ENCODE results near the gene AAK1. TPM values are rescaled to one million over a fixed set of nuclear protein-coding genes. Genes with fewer than 3 reads are reported as not detected.

Gene AAK1
- total RNA-seq, 1 experiment from 2014 or later, result 20.6 TPM

GRCh38 chr2:69501301-69501700, 142.2 kb downstream of the AAK1 start:
- in situ Hi-C loops (cut with HindIII; ENCODE audit: low pct_unique_long_range_greater_than_20kb, low sequenced_read_pairs), result no loop called here
- no peak for DNase-seq (ENCODE audit: low read depth, low spot score)

DNA sequence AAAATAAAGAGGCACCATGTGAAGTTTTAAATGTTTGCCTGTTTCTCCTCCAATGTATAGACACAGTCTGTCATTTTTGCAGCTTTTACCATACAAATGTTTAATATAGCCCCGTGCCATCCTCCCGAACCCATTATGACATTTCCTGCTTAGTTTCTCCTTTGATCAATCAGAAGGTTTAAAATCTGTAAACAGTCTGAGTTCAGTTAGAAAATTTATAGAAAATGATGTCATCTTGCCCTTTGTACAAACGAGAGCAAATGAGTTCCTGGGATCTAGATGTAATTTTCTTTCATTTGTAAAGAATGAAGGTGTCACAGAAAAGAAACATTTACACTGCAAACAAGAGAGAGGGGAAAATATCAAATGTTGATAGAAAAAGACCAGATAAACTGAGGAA, 143.6 kb downstream of the AAK1 start:
- in situ Hi-C loops (cut with HindIII; ENCODE audit: low pct_unique_long_range_greater_than_20kb, low sequenced_read_pairs), result no loop called here
- DNase-seq (ENCODE audit: low read depth, low spot score), result no peak

DNA sequence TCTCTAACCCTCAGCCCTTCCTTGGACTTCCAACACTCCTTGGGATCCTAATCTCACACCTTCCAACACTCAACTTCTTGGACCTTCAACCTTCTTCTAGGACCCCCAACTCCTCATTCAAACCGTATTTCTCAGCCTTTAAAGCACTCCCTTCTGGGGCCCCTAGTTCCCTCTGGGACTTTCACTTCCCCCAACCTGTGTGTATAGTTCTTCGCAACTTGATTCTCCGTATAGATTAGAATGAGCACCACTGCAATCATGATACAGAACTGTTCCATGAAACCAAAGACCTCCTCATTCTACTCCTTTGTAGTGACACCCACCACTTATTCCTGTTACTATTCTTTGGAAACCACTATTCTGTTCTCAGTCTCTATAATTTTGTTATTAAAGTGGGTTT, 144.3 kb downstream of the AAK1 start:
- DNase-seq (ENCODE audit: low read depth, low spot score), result no peak
- in situ Hi-C loops (cut with HindIII; ENCODE audit: low pct_unique_long_range_greater_than_20kb, low sequenced_read_pairs), result no loop called here

GRCh38 chr2:69495861-69496260, 147.7 kb downstream of the AAK1 start:
- in situ Hi-C loops (cut with HindIII; ENCODE audit: low pct_unique_long_range_greater_than_20kb, low sequenced_read_pairs), result no loop called here
- DNase-seq (ENCODE audit: low read depth, low spot score), result no peak

DNA sequence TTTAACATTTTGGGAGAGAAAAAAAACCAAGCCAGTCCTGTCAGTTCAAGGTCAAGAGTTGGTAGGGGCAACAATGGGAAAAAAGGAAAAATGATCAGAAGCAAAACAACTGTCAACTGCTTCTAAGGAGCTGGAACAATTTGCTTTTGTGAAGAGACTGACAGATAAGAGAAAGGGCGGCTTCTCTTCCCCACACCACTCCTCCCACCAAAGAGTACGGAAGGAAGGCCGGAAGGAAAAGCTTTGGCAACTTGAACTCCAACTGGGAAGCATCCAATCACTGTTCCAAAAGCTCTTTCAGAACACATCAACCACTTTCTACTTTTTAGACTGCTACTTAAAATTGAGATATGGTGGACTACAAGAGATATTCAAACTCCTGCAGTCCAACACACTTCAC, 148.5 kb downstream of the AAK1 start:
- in situ Hi-C loops (cut with HindIII; ENCODE audit: low pct_unique_long_range_greater_than_20kb, low sequenced_read_pairs), result no loop called here

DNA sequence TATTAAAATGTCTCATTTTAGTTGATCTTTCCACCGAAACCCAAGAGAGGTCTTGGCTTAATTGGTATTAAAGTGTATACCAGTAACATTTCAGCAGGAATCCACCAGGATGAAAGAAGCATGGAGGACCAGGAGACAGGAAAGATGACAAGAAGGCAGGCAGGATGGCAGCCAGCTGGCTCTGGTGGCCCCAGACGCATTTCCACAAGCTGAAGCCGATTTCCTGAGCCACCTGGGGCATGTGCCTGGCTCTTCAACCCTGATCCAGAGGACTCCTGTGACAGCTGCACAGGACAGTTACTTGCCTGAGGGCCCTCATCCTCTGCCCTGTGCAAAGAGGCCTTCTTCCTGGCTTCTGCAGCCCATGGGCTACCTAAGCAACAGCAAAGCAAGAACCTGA, 149.4 kb downstream of the AAK1 start:
- DNase-seq (ENCODE audit: low read depth, low spot score), result no peak
- in situ Hi-C loops (cut with HindIII; ENCODE audit: low pct_unique_long_range_greater_than_20kb, low sequenced_read_pairs), result no loop called here

More for the DNA sequence above, 148.5 kb downstream of the AAK1 start:
- no peak for DNase-seq (ENCODE audit: low read depth, low spot score)

DNA sequence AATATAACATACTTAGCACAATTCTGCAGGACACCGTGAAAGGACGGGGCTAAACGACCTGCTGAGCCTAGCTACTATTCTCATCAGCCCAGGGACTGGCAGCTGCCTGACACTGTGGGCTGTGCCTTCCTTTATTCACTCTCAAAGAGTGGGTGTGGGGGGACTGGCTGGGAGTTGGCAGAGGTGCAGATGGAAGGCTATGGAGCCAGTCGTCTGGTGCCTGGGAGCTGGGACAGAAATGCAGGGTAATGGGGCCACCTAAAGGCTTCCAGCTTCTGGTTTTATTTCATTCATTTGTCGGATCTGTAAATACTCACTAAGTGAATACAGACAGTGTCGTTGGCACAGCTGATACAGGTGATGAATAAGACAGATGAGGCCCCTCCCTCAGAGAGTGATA, 150.3 kb downstream of the AAK1 start:
- DNase-seq (ENCODE audit: low read depth, low spot score), result no peak

GRCh38 chr2:69491864-69492263, 151.7 kb downstream of the AAK1 start:
- in situ Hi-C loops (cut with HindIII; ENCODE audit: low pct_unique_long_range_greater_than_20kb, low sequenced_read_pairs), result no loop called here
- DNase-seq (ENCODE audit: low read depth, low spot score), result no peak

More for the DNA sequence above, 150.3 kb downstream of the AAK1 start:
- in situ Hi-C loops (cut with HindIII; ENCODE audit: low pct_unique_long_range_greater_than_20kb, low sequenced_read_pairs), result no loop called here

GRCh38 chr2:69490486-69490885, 153.1 kb downstream of the AAK1 start:
- in situ Hi-C loops (cut with HindIII; ENCODE audit: low pct_unique_long_range_greater_than_20kb, low sequenced_read_pairs), result no loop called here
- no peak for DNase-seq (ENCODE audit: low read depth, low spot score)

DNA sequence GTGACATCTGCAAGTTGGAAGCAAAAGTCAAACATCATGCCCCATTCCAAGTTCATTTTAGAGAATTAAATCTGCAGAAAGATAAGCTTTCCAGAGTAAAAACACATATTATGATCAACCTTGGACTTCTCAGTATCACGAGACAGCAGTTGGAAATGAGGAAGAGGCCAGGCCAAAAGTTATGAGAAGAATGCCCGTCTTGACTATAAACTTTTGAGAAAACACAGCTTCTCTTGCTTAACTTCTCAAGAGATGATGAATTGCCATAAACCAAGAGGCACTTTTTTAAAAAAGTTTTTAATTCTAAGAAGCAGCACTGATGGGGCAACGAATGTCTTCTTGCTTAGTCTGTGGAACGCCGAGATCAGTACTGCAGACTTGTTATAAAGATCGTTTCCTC, 153.7 kb downstream of the AAK1 start:
- in situ Hi-C loops (cut with HindIII; ENCODE audit: low pct_unique_long_range_greater_than_20kb, low sequenced_read_pairs), result no loop called here
- no peak for DNase-seq (ENCODE audit: low read depth, low spot score)

GRCh38 chr2:69483696-69484095, 159.8 kb downstream of the AAK1 start:
- in situ Hi-C loops (cut with HindIII; ENCODE audit: low pct_unique_long_range_greater_than_20kb, low sequenced_read_pairs), result no loop called here
- DNase-seq (ENCODE audit: low read depth, low spot score), result no peak

DNA sequence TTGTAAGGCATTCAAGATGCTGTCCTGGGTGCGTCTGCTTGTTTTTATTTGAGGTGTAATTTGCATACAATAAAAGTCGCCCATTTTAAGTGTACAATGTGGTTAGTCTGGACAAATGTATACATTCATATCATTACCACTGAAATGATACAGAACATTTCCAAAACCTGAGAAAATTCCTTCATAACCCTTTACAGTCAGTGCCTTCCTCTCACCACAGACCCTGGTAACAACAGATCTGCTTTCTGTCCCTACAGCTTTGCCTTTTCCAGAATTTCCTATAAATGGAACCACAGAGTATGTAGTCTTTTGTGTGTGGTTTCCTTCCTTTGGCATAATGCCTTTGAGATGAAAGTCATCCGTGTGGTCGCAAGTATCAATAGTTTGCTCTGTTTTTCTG, 160.5 kb downstream of the AAK1 start:
- in situ Hi-C loops (cut with HindIII; ENCODE audit: low pct_unique_long_range_greater_than_20kb, low sequenced_read_pairs), result no loop called here
- peak; percentile 75 for DNase-seq (ENCODE audit: low read depth, low spot score)

DNA sequence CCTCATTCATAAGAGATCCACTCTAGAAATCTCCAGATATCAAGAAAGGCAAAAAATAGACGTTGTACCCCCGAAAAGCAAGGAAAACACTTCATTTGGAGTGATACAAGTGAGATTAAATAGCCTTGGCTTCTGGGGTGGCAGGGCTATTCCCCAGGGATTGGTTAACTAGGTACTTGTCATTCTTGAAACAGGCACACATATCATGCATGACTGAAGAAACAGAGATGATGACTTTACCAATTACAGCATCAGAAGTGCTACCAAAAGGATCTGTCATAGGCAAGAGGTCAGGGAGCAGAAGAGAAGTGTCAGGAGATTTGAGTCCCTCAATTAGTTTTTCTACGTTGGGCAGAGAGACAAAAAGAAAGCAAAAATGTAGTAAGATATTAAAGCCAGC, 161.1 kb downstream of the AAK1 start:
- DNase-seq (ENCODE audit: low read depth, low spot score), result no peak
- in situ Hi-C loops (cut with HindIII; ENCODE audit: low pct_unique_long_range_greater_than_20kb, low sequenced_read_pairs), result no loop called here

GRCh38 chr2:69481421-69481820, 162.1 kb downstream of the AAK1 start:
- in situ Hi-C loops (cut with HindIII; ENCODE audit: low pct_unique_long_range_greater_than_20kb, low sequenced_read_pairs), result no loop called here
- DNase-seq (ENCODE audit: low read depth, low spot score), result no peak

- in situ Hi-C loops (cut with HindIII; ENCODE audit: low pct_unique_long_range_greater_than_20kb, low sequenced_read_pairs), result no loop called here
- DNase-seq (ENCODE audit: low read depth, low spot score), result no peak
Measured at GRCh38 chr2:69477627-69478026, 165.9 kb downstream of the AAK1 start.

- in situ Hi-C loops (cut with HindIII; ENCODE audit: low pct_unique_long_range_greater_than_20kb, low sequenced_read_pairs), result no loop called here
- DNase-seq (ENCODE audit: low read depth, low spot score), result no peak
Measured at GRCh38 chr2:69474688-69475087, 168.9 kb downstream of the AAK1 start.

GRCh38 chr2:69471793-69472192, 171.7 kb downstream of the AAK1 start:
- in situ Hi-C loops (cut with HindIII; ENCODE audit: low pct_unique_long_range_greater_than_20kb, low sequenced_read_pairs), result no loop called here
- DNase-seq (ENCODE audit: low read depth, low spot score), result no peak

GRCh38 chr2:69470911-69471310, 172.6 kb downstream of the AAK1 start:
- no peak for DNase-seq (ENCODE audit: low read depth, low spot score)
- in situ Hi-C loops (cut with HindIII; ENCODE audit: low pct_unique_long_range_greater_than_20kb, low sequenced_read_pairs), result no loop called here

DNA sequence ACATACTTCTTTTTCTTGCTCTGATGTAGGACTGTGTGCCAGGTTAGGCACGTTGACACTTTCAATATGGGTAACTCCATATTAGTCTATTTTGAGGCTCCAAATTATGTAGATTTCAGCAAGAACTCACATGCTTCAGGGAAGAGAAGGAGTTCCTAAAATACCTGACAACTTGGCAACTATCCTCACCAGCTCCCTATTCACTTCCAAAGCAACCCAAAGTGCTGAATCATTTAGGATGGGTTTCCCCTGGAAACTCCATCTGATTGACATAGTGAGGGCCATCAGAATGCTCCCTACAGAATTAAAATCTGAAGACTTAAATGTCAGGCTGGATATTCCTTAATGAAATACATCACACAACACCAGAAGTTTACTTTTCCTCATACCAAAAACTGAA, 173.8 kb downstream of the AAK1 start:
- DNase-seq (ENCODE audit: low read depth, low spot score), result no peak
- in situ Hi-C loops (cut with HindIII; ENCODE audit: low pct_unique_long_range_greater_than_20kb, low sequenced_read_pairs), result no loop called here

DNA sequence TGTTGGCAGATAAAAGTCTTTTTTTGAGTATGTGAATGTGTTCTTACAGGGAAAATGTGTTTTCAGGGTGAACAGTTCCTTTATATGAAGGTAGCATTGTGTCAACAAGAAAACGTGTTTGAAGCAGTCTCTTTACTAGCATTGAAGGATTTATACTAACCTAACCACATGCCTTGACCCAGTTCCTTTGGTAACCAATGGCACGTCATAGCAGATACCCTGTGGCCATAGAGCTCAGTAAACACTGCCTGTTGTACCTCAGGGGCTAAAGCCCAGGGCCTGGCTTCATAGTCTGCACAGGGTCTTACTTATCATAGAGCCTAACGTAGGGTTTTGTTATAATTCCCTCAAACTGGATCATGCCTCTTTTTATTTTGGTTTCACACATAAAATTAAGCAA, 174.2 kb downstream of the AAK1 start:
- in situ Hi-C loops (cut with HindIII; ENCODE audit: low pct_unique_long_range_greater_than_20kb, low sequenced_read_pairs), result no loop called here
- DNase-seq (ENCODE audit: low read depth, low spot score), result no peak
